Activated CD4-positive, alpha-beta T cell treated with anti-CD3 and anti-CD28 coated beads for 1 hour (primary cell): Measurements from ENCODE around the gene ARID2.

Experiments
- DNase-seq: peaks from one replicate; pipeline ENCODE4 v3.0.0-alpha.2; 2020

Gene ARID2

GRCh38 chr12:45948546-45948945, 219.0 kb downstream of the ARID2 start:
- DNase-seq, result no peak
